ENCODE data around the gene ZNF232. TPM values are rescaled to one million over a fixed set of nuclear protein-coding genes. Genes with fewer than 3 reads are reported as not detected.
"Not testable (repeated sequence)": the region's sequence is repeated elsewhere in the genome, so short reads cannot be mapped to it uniquely, and the experiment has no call there.

The ZNF232 gene
- polyA plus RNA-seq, 1 donor from 2014 or later, result 32.5 TPM

DNA sequence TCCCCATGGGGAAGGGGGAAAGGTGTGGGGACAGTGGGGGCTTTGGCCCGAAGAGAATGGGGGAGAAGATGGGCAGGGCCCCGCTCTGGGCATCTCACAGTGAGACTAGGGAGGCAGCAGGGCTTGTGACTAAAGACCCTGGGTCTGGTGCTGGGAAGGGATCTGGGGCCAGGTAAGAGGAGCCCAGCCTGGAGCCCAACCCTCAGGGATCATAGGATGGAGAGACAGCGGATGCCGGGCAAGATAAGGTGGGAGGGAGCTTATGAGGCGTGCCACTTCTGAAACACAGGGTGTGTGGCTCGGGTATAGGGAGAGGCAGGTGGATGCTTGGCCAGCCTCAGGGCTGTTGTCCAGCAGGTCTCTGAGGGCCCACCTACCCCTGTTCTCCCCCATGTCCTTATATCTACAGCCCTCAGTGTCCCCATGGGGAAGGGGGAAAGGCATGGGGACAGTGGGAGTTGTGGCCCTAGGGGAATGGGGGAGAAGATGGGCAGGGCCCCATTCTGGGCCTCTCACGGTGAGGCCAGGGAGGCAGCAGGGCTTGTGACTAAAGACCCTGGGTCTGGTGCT is 19.6 kb upstream of the ZNF232 start:
- H3K4me2 ChIP-seq (ENCODE audit: low read length), result no peak overlapping the region
- no peak overlapping the region for H3K4me3 ChIP-seq (ENCODE audit: low read length)
- H3K9ac ChIP-seq (ENCODE audit: low read length), result no peak overlapping the region
- no peaks in the 10 kb centered on the region for H3K36me3 ChIP-seq (ENCODE audit: insufficient read depth, low read length)
- no peak overlapping the region for H2AFZ ChIP-seq (ENCODE audit: low read depth, low read length)
- no peaks in the 10 kb centered on the region for H3K79me2 ChIP-seq (replicated peaks; ENCODE audit: insufficient read depth, low read length)
- no peak overlapping the region for H3K27ac ChIP-seq (ENCODE audit: low read length)
- no peaks in the 10 kb centered on the region for H3K9me2 ChIP-seq (ENCODE audit: insufficient read depth, low read length)
- no peaks in the 10 kb centered on the region for H3F3A ChIP-seq (ENCODE audit: insufficient read depth, low read length, poor library complexity, severe bottlenecking)
- no peaks in the 10 kb centered on the region for H3K27me3 ChIP-seq (ENCODE audit: insufficient read depth, low read depth, low read length)
- no peaks in the 10 kb centered on the region for H4K20me1 ChIP-seq (ENCODE audit: insufficient read depth)
- TF ChIP-seq RAD21 (conservative IDR thresholded peaks at IDR 0.05), result no peak
- no peak for TF ChIP-seq EZH2 (IDR thresholded peaks at IDR 0.05; ENCODE audit: borderline replicate concordance, insufficient read depth, low read length, poor library complexity, severe bottlenecking)
- TF ChIP-seq, protein P1, sequence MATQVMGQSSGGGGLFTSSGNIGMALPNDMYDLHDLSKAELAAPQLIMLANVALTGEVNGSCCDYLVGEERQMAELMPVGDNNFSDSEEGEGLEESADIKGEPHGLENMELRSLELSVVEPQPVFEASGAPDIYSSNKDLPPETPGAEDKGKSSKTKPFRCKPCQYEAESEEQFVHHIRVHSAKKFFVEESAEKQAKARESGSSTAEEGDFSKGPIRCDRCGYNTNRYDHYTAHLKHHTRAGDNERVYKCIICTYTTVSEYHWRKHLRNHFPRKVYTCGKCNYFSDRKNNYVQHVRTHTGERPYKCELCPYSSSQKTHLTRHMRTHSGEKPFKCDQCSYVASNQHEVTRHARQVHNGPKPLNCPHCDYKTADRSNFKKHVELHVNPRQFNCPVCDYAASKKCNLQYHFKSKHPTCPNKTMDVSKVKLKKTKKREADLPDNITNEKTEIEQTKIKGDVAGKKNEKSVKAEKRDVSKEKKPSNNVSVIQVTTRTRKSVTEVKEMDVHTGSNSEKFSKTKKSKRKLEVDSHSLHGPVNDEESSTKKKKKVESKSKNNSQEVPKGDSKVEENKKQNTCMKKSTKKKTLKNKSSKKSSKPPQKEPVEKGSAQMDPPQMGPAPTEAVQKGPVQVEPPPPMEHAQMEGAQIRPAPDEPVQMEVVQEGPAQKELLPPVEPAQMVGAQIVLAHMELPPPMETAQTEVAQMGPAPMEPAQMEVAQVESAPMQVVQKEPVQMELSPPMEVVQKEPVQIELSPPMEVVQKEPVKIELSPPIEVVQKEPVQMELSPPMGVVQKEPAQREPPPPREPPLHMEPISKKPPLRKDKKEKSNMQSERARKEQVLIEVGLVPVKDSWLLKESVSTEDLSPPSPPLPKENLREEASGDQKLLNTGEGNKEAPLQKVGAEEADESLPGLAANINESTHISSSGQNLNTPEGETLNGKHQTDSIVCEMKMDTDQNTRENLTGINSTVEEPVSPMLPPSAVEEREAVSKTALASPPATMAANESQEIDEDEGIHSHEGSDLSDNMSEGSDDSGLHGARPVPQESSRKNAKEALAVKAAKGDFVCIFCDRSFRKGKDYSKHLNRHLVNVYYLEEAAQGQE (IDR thresholded peaks at IDR 0.05; ENCODE audit: borderline replicate concordance), result no peak
- TF ChIP-seq SMC3 (conservative IDR thresholded peaks at IDR 0.05; ENCODE audit: poor library complexity), result no peak
- no peak for TF ChIP-seq EP300 (conservative IDR thresholded peaks at IDR 0.05; ENCODE audit: poor library complexity, severe bottlenecking)
- no peak for TF ChIP-seq TAF1 (IDR thresholded peaks at IDR 0.05; ENCODE audit: low read depth)
- TF ChIP-seq POLR2AphosphoS5 (IDR thresholded peaks at IDR 0.05), result no peak
- TF ChIP-seq, protein P2, sequence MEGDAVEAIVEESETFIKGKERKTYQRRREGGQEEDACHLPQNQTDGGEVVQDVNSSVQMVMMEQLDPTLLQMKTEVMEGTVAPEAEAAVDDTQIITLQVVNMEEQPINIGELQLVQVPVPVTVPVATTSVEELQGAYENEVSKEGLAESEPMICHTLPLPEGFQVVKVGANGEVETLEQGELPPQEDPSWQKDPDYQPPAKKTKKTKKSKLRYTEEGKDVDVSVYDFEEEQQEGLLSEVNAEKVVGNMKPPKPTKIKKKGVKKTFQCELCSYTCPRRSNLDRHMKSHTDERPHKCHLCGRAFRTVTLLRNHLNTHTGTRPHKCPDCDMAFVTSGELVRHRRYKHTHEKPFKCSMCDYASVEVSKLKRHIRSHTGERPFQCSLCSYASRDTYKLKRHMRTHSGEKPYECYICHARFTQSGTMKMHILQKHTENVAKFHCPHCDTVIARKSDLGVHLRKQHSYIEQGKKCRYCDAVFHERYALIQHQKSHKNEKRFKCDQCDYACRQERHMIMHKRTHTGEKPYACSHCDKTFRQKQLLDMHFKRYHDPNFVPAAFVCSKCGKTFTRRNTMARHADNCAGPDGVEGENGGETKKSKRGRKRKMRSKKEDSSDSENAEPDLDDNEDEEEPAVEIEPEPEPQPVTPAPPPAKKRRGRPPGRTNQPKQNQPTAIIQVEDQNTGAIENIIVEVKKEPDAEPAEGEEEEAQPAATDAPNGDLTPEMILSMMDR (IDR thresholded peaks at IDR 0.05; ENCODE audit: poor library complexity, severe bottlenecking), result no peak
- no peak for TF ChIP-seq MXI1 (conservative IDR thresholded peaks at IDR 0.05; ENCODE audit: poor library complexity, severe bottlenecking)
- H3K9me3 ChIP-seq (ENCODE audit: low read length), result no peaks in the 10 kb centered on the region

DNA sequence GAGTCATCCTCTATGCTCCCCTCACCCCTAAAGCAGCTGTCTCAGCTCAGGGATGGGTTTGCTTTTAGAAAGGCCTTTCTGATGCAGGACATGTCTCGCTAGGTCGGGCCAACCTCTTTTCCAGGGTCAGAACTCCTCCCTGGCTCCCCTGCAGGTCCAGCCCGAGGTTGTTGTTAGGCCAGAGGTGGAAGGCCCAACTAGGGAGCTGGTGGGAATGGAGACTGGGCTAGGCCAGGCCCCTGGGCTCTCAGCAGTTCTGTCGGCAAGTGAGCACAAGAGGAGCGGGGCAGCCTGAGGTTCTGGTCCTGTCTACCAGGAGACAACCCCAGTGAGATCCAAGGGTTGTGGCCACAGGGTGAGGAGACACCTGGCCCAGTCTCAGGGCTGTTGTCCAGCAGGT is 19.0 kb upstream of the ZNF232 start:
- H3F3A ChIP-seq (ENCODE audit: insufficient read depth, low read length, poor library complexity, severe bottlenecking); H3K4me2 ChIP-seq (ENCODE audit: low read length); H3K36me3 ChIP-seq (ENCODE audit: insufficient read depth, low read length); H3K4me3 ChIP-seq (ENCODE audit: low read length); H3K27me3 ChIP-seq (ENCODE audit: insufficient read depth, low read depth, low read length); H2AFZ ChIP-seq (ENCODE audit: low read depth, low read length); H3K9ac ChIP-seq (ENCODE audit: low read length); H3K27ac ChIP-seq (ENCODE audit: low read length); H3K9me3 ChIP-seq (ENCODE audit: low read length); H4K20me1 ChIP-seq (ENCODE audit: insufficient read depth); H3K79me2 ChIP-seq (replicated peaks; ENCODE audit: insufficient read depth, low read length); H3K9me2 ChIP-seq (ENCODE audit: insufficient read depth, low read length): not testable (repeated sequence)

DNA sequence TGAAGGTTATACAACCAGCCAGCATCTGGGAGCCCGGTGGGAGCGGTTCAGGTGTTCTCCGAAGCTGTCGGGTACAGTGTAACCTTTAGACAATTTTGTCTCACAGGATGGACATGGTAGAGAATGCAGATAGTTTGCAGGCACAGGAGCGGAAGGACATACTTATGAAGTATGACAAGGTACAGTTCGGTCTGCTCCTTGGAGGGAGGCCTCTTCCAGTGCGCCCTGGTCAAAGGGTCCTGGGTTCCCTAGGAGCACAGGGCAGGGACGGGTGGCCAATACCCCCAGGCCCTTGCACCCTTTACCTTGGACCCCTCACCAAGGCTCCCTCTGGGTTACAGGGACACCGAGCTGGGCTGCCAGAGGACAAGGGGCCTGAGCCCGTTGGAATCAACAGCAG is 18.6 kb upstream of the ZNF232 start:
- H3F3A ChIP-seq (ENCODE audit: insufficient read depth, low read length, poor library complexity, severe bottlenecking); H3K27ac ChIP-seq (ENCODE audit: low read length); H3K9me3 ChIP-seq (ENCODE audit: low read length); H3K36me3 ChIP-seq (ENCODE audit: insufficient read depth, low read length); H4K20me1 ChIP-seq (ENCODE audit: insufficient read depth); H3K27me3 ChIP-seq (ENCODE audit: insufficient read depth, low read depth, low read length); H3K9me2 ChIP-seq (ENCODE audit: insufficient read depth, low read length); H3K79me2 ChIP-seq (replicated peaks; ENCODE audit: insufficient read depth, low read length); H2AFZ ChIP-seq (ENCODE audit: low read depth, low read length); H3K9ac ChIP-seq (ENCODE audit: low read length); H3K4me2 ChIP-seq (ENCODE audit: low read length); H3K4me3 ChIP-seq (ENCODE audit: low read length): not testable (repeated sequence)

DNA sequence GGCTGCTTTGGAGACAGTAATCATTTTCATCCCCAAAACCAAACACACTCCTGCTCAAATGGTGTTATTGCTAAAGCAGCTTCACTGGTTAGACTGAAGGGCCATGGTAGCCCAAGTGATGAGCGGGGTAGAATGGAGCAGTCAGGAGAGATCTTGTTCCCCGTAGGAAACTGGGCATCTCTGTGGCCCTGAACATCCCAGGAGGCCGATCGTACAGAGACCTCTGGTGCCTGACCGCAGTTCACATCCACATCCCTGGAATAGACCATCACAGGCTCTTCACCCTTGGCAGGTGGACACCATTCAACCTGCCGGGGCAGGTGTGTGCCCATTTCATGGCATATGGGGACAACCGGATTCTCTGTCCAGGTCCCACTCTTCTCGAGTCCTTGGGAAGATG is 18.1 kb upstream of the ZNF232 start:
- H3K9me2 ChIP-seq (ENCODE audit: insufficient read depth, low read length); H2AFZ ChIP-seq (ENCODE audit: low read depth, low read length): not testable (repeated sequence)

More for the DNA sequence above, 18.1 kb upstream of the ZNF232 start:
- not testable (repeated sequence) for H3K4me2 ChIP-seq (ENCODE audit: low read length); H3K79me2 ChIP-seq (replicated peaks; ENCODE audit: insufficient read depth, low read length); H4K20me1 ChIP-seq (ENCODE audit: insufficient read depth); H3K4me3 ChIP-seq (ENCODE audit: low read length); H3F3A ChIP-seq (ENCODE audit: insufficient read depth, low read length, poor library complexity, severe bottlenecking); H3K9me3 ChIP-seq (ENCODE audit: low read length); H3K36me3 ChIP-seq (ENCODE audit: insufficient read depth, low read length); H3K27me3 ChIP-seq (ENCODE audit: insufficient read depth, low read depth, low read length); H3K27ac ChIP-seq (ENCODE audit: low read length); H3K9ac ChIP-seq (ENCODE audit: low read length)

All from neural cell (in vitro differentiated cells).